ENCODE results near the gene USP20.

- TF ChIP-seq CTCF (IDR thresholded peaks at IDR 0.05; ENCODE audit: extremely low read depth in 1 of 2, insufficient read depth in 1 of 2, low read depth in 1 of 2, low read length in 2 of 2) (no peak), FOS (IDR thresholded peaks at IDR 0.05; ENCODE audit: borderline replicate concordance, insufficient read depth, low read length) (no peak), POLR2AphosphoS5 (IDR thresholded peaks at IDR 0.05; ENCODE audit: insufficient read depth, low read depth, low read length) (no peak)
Measured at GRCh38 chr9:129828051-129828450, 7.2 kb upstream of the USP20 start.
